AG08395 (cell line): Measurements from ENCODE around the gene SPIRE1.

Experiments used
- DNase-seq: peaks from one replicate; pipeline ENCODE4 v3.0.0; 2012; ENCODE audit warnings: mixed read lengths, low spot score

SPIRE1 gene

GRCh38 chr18:12443551-12443950 lies 214.4 kb downstream of the SPIRE1 start:
- DNase-seq, result no peak

- DNase-seq, result peak; percentile 12
These were observed 215.0 kb downstream of the SPIRE1 start for GRCh38 chr18:12442946-12443345.

DNA sequence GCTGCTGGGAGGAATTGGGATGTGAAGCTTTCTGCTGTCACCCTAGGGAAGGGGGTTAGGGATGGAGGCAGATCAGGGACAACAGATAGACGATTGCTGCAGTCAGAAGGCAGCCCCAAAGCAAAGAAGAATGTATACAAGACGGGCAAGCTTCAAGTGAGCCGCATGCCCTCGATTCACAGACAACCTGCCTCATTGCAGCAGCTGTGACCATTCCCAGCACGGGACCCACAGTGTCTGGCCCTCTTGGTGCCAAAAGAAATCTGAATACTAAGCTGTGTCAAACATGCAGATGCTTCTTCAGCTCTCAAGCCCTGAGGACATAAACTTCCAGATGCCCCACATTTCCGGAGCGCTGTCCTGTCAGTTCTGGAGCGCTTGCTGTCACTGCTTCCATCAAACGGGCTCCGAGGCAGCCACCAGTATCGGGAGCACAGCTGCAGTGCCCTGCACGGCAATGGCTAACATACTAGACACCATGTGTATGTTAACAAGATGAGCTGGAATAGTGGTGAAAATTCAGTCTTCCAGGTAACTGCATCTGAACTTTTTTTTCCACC lies 216.4 kb downstream of the SPIRE1 start:
- DNase-seq, result no peak

- no peak for DNase-seq
These were observed 219.7 kb downstream of the SPIRE1 start for GRCh38 chr18:12438257-12438656.

- DNase-seq, result no peak
These were observed 222.0 kb downstream of the SPIRE1 start for GRCh38 chr18:12435867-12436266.

GRCh38 chr18:12434541-12434929 lies 223.4 kb downstream of the SPIRE1 start:
- no peak for DNase-seq

DNA sequence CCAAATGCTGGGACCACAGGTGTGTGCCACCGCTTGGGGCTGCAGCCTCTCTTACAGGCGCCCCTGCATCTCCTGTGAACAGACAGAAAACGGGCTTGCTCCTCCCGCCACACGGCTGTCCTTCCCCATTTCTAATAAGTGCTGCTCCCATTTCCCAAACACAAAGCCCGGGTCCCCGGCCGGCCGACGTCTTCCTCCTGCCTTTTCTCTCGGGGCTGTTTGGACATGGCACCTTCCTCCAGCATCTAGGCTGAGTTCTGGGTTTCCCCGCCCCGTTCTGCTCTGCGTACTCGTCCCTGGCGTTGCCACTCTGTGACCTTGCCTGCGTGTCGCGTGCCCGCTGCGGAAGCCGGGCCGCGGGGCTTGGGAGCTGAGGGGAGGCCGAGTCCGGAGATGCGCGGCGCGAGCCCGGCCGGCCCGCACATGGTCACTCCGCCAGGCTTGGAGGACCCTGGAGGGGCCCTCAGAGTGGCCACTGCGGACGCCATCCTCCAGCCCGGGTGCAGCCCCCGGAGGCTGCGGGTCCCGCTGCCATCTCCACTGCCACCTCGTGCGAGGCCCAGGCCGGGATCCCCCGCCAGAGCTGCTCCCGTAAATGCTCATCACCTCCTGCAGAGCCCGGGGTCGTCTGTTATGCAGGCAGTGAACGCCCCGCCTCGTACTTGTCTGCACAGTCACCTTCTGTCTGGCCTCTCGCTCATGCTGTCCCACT lies 223.9 kb downstream of the SPIRE1 start:
- no peak for DNase-seq

DNA sequence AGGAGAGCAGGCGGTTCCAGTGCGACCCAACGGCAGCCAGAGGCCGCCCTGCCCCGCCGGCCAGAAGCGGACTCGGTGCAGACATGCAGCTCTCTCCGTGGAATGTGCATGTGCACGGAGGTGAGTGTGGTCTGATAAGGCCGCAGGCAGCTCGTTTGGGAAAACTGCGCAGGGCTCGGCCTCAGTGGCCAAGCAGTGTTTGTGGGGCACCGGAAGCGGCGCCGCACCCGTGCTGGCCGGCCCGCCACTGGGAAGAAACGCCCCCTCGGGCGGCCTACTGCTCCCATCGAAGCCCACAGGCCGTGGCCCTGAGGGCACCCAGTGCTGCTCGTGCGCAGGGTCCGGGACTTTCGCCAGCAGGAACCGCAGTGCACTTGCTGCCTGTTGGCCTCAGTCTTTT lies 225.0 kb downstream of the SPIRE1 start:
- DNase-seq, result no peak

- DNase-seq, result no peak
These were observed 225.7 kb downstream of the SPIRE1 start for GRCh38 chr18:12432196-12432595.

- DNase-seq, result no peak
These were observed 226.3 kb downstream of the SPIRE1 start for GRCh38 chr18:12431561-12431960.

DNA sequence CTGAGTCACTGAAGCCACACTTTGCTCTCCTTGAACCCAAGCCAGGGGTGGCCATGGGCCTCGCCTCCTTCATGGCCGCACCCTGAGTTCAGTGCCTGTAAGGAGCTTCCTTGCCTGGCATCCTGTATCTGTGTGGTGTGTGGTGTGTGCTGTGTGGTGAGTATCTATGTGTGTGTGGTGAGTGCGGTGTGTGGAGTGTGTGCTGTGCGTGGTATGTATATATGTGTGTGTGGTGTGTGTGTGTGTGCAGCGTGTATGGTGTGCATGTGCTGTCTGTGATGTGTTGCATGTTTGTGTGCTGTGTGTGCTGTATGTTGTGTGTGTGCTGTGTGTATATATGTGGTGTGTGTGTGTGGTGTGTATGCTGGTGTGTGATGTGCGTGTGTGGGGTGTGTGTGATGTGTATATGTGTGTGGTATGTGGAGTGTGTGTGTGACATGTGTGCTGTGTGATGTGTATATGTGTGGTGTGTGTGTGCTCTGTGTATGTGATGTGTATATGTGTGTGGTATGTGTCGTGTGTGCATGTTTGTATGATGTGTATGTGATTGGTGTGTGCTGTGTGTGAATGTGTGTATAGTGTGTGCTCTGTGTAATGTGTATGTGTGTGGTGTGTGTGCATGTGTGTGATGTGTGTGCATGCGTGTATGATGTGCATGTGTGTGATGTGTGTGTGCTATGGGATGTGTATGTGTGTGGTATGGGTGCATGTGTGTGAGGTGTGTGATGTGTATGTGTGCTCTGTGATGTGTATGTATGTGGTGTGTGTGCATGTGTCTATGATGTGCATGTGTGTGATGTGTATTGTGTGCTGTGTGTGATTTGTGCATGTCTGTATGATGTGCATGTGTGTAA lies 227.5 kb downstream of the SPIRE1 start:
- DNase-seq, result no peak

DNA sequence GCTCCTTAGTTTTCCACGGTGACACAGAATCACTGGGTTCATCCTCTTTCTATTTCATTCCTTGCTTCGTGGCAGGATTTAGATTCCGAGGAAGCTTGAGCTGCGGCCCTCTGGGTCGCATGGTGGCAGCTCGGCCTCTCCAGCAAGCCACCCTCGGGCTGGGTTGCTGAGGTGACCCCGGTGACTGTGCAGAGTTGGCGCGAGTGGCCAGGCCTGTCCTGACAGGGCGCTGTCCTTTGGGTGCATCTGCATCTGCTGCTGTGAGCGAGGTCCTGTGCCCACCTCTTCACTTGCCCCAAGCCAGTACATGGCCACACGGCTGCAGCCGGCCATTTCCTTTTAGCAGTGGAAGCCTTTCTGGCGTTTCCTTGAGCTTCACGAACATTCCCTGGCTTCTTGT lies 228.4 kb downstream of the SPIRE1 start:
- DNase-seq, result no peak

- no peak for DNase-seq
These were observed 229.0 kb downstream of the SPIRE1 start for GRCh38 chr18:12428923-12429322.

DNA sequence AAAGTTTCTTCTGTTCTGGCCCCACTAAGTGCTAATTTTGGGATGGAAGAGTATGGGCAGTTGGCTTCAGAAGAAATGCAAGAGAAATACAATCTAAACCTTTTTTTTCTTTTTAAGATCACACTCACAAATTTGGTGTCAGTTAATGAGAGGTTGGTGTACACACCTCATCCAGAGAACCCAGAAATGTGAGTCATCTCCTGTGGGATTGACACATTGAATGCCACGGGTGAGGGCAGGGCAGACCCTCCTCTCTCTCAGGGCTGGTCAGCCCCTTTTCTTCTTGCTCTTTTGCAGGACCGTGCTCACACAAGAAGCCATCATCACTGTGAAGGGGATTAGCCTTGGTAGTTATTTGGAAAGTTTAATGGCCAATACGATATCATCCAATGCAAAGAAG lies 231.0 kb downstream of the SPIRE1 start:
- DNase-seq, result no peak

DNA sequence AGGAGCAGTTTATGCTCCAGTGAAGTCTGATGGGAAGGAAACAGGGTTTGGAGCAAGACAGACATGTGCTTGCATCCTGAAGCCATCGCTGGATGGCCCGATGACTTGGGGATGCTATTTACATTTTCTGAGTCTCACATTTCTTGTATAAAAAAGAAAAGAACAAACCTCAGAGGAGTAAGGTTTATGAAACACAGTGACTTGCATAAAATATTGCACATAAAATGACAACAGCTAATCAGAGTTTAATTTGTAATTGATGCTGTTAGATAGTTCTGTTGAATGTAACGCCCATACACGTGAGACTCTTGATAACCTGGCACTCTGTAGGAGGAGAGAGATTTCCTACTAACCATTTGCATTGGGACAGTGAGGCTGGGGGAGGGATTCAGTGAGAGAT lies 233.7 kb downstream of the SPIRE1 start:
- no peak for DNase-seq

GRCh38 chr18:12423820-12424219 lies 234.1 kb downstream of the SPIRE1 start:
- no peak for DNase-seq

GRCh38 chr18:12423393-12423792 lies 234.5 kb downstream of the SPIRE1 start:
- no peak for DNase-seq

DNA sequence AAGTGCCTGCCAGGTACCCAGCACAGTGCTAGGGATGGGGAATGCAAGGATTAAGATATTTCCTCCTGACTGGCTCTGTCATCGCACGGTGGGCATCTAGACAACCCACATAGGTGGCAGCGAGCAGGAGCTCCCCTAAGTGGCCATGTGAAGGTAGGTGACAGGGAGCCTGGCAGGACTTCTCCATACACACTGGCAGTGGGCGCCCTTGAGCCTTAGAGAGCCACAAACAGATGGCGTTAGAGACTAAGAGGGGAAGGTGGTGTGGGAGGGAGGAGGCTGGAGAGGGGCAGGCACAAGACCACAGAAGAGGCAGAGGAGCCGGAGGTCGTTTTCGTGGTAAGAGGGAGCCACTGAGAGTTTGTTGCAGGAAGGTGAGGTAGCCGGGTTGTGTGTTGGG lies 235.0 kb downstream of the SPIRE1 start:
- DNase-seq, result no peak

- DNase-seq, result no peak
These were observed 236.2 kb downstream of the SPIRE1 start for GRCh38 chr18:12421732-12422131.

- DNase-seq, result peak; percentile 34
These were observed 237.0 kb downstream of the SPIRE1 start for GRCh38 chr18:12420821-12421421.

GRCh38 chr18:12417687-12418086 lies 240.2 kb downstream of the SPIRE1 start:
- DNase-seq, result no peak

DNA sequence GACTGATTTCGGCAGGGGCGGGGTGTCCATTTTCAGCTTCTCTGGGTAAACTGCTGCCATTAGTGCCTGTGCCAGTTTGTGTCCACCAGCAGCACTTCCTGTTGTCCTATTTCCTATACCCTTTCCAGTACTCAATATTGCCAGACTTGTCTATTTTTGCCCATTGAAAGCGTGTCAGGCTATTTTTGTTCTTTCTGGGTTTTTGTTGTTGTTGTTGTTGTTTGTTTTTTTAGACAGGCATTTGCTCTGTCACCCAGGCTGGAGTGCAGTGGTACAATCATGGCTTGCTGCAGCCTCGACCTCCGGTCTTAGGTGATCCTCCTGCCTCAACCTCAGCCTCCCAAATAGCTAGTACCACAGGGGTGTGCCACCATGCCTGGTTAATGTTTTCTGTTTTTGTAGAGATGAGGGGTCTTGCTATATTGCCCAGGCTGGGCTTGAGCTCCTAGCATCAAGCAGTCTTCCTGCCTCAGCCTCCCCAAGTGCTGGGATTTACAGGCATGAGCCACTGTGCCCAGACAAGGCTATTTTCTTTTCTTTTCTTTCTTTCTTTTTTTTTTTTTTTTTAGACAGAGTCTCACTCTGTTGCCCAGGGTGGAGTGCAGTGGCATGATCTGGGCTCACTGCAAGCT lies 241.7 kb downstream of the SPIRE1 start:
- DNase-seq, result no peak
